Measurements from ENCODE around the gene TAF8.

The TAF8 gene

DNA sequence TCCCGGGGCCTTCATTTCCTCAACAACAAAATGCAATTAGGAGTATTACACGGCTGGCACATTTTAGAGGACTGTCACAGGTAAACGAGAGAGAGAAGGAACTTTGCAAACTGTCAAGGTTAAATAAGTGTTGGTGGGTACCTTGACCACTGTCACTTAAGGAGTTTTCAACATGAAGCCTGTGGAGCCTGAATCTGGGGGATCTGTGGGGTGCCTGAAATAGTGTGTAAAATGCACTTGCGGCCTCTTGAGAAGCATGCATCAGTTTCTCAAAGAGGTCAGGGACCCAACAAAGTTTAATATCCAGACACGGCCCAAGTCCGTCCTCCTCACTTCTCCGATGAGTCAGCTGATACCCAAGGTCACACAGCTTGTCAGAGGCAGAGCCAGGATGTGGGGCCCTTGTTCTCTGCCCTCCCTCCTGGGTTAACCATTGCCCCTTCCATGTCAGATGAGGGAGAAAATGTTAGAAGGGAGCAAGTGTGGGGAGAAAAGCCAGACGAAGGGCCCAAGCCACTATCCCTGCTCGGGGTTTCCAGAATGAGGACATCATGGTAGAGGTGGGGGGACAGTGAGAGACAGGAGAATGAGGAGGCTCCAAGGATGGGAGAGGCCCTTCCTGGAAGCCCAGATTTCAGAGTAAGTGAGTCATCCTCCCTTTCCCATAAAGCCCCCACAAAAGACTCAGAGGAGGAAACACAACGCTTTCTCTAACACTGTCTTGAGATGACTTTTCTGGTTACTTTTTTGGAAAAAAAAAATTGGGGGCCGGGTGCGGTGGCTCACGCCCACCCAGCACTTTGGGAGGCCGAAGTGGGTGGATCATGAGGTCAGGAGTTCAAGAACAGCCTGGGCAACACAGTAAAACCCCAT lies 49.9 kb downstream of the TAF8 start:
- peak; percentile 63 for DNase-seq (ENCODE audit: low read depth)
- TF ChIP-seq, protein P1, sequence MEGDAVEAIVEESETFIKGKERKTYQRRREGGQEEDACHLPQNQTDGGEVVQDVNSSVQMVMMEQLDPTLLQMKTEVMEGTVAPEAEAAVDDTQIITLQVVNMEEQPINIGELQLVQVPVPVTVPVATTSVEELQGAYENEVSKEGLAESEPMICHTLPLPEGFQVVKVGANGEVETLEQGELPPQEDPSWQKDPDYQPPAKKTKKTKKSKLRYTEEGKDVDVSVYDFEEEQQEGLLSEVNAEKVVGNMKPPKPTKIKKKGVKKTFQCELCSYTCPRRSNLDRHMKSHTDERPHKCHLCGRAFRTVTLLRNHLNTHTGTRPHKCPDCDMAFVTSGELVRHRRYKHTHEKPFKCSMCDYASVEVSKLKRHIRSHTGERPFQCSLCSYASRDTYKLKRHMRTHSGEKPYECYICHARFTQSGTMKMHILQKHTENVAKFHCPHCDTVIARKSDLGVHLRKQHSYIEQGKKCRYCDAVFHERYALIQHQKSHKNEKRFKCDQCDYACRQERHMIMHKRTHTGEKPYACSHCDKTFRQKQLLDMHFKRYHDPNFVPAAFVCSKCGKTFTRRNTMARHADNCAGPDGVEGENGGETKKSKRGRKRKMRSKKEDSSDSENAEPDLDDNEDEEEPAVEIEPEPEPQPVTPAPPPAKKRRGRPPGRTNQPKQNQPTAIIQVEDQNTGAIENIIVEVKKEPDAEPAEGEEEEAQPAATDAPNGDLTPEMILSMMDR (IDR thresholded peaks at IDR 0.05; ENCODE audit: insufficient read depth, low read depth, low read length, missing control alignments) = no peak
- no peak overlapping the region for H3K4me3 ChIP-seq (ENCODE audit: low read length)

DNA sequence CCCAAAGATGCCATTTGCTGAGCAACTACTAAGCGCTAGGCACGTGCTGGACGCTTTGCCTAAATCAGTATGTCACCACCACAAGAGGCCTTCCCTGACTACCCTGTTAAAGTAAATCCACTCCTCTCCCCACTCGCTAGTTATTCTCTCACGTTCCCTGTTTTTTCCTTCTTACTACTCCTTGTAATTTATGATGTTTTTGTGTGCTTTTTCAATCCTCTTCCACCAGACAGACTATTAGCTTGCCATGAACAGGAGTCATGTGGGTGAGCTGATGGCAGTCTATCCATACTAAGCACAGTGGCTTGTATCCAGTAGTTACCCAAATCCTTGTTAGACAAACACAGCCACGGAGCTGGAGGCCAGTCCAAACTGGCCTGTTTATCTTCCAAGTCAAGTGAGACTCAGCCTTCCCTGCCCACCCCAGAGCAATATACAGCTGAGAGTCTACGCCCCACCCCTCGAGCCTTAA lies 50.9 kb downstream of the TAF8 start:
- TF ChIP-seq, protein P1 (IDR thresholded peaks at IDR 0.05; ENCODE audit: insufficient read depth, low read depth, low read length, missing control alignments) = no peak
- no peak overlapping the region for H3K4me3 ChIP-seq (ENCODE audit: low read length)
- DNase-seq (ENCODE audit: low read depth) = peak; percentile 72

DNA sequence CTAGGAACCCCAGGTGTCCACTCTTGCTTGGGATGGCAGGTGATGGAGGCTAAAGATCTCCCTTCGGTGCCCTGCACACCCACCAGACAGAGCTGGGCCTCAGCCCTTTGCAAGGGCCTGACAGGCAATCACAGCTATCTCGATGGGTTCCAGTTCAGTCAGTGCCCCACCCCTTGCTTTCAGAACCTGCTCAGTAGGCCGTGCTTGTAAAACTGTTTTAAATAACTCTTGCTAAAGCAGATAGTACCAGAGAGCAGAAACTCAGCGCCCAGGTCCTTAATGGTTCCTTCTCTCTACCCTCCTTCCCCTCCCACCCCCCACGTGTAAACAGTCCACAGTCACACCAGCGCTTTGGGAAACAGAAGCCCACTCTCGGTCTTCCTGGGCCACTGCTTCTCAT lies 52.9 kb downstream of the TAF8 start:
- DNase-seq (ENCODE audit: low read depth) = no peak
- TF ChIP-seq, protein P1 (IDR thresholded peaks at IDR 0.05; ENCODE audit: insufficient read depth, low read depth, low read length, missing control alignments) = no peak
- H3K4me3 ChIP-seq (ENCODE audit: low read length) = no peak overlapping the region

DNA sequence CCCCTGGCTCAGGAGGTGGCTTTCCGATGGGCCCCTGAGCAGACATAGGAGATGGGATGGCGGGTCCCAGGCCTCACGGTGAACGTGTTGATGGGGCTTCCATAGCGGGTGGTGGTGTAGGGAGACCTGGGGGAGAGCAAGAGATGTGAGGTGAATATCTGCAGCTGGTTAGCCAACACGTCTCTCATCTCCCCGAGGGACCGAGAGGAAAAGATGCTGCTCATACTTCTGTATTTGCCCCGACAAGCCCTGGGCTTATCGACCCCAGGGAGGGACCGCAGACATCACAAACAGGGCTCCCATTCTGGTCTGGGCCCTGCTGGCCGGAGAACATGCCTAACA lies 53.4 kb downstream of the TAF8 start:
- DNase-seq (ENCODE audit: low read depth) = no peak
- TF ChIP-seq, protein P1 (IDR thresholded peaks at IDR 0.05; ENCODE audit: insufficient read depth, low read depth, low read length, missing control alignments) = no peak
- no peak overlapping the region for H3K4me3 ChIP-seq (ENCODE audit: low read length)

DNA sequence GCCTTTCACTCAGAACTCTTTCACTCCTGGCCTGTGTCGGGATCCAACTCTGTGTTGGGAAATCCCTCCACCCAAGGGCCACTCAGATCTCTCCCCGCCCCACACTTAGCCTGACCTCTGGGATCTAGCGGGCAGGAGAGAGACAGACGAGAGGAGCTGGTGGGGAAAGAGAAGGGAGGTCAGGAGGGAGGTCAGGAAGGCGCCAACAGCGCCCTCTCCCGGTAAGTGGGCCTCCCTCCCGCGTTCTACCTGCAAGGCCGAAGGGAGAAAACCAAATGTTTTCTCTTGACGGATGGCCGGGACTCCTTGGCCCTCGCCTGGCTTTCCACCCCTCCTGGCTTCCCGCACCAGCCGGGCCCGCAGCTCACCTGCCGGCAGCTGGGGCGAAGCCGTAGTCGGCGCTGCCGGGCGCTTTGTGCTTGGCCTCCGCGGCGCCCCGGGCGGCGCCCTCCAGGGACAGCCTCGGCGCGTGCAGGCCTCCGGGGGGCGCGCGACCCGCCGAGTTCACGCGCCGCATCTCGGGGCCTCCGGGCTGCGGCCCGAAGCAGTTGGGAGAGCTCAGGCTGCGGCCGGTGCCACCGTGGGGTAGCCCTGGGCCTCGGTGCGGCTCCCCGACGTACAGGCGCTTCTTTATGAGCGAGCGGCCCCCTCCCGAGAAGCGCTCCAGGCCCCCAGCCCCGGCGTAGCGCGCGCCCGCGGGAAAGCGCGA lies 53.9 kb downstream of the TAF8 start:
- TF ChIP-seq, protein P1 (IDR thresholded peaks at IDR 0.05; ENCODE audit: insufficient read depth, low read depth, low read length, missing control alignments) = peak; percentile 33
- DNase-seq (ENCODE audit: low read depth) = no peak
- H3K4me3 ChIP-seq (ENCODE audit: low read length) = no peak overlapping the region

DNA sequence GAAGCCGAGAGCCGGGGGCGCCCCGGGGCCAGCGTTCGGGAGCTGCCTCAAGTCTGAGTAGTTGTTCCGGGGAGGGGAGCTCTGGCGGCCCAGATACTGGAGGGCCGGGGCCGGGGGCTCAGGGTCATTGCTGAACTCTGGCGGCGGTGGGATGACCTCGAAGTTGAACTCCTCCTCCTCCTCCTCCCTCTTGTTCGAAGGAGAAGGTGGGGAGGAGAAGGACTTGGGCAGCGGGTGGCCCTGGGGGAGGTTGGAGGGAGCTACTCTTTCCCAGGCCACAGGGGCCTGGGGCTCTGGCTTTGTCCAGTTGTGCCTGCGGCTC lies 54.4 kb downstream of the TAF8 start:
- H3K4me3 ChIP-seq (ENCODE audit: low read length) = no peak overlapping the region
- DNase-seq (ENCODE audit: low read depth) = no peak
- TF ChIP-seq, protein P1 (IDR thresholded peaks at IDR 0.05; ENCODE audit: insufficient read depth, low read depth, low read length, missing control alignments) = no peak
